HTR-8/SVneo (cell line): ENCODE results near the gene KAT6B.
"Not testable (repeated sequence)": the region's sequence is repeated elsewhere in the genome, so short reads cannot be mapped to it uniquely, and the experiment has no call there.

Experiments
- DNase-seq: peaks from one replicate; pipeline ENCODE4 v3.0.0; 2011; ENCODE audit warnings: low spot score, mixed read lengths; ENCODE audit not compliant: insufficient read length
- FAIRE-seq: peaks from 2 replicates; lab custom pipeline; 2011; peaks lifted over from hg19 to GRCh38; lab: Jason Lieb, UNC

Gene KAT6B

DNA sequence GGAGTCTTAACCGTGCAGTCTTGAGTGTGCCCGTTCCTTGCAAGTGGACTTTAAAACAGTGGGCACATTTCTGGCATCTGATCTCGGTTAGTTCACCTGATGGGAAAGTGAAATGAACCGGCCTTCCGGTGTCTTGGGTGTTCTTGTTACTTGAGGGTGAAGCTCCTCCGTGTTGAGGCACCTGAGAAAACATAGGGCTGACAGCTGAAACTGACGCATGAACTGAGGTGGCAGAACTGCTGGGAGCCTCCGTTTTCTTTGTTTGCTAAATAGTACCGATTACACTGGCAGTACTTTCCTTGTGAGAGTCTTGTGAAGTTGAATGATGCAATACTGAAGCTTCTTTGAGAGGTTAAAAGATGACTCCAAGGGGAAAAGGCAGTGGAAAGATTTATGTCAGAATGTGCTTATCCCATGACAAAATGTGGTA, 222.3 kb downstream of the KAT6B start:
- DNase-seq: no peak

DNA sequence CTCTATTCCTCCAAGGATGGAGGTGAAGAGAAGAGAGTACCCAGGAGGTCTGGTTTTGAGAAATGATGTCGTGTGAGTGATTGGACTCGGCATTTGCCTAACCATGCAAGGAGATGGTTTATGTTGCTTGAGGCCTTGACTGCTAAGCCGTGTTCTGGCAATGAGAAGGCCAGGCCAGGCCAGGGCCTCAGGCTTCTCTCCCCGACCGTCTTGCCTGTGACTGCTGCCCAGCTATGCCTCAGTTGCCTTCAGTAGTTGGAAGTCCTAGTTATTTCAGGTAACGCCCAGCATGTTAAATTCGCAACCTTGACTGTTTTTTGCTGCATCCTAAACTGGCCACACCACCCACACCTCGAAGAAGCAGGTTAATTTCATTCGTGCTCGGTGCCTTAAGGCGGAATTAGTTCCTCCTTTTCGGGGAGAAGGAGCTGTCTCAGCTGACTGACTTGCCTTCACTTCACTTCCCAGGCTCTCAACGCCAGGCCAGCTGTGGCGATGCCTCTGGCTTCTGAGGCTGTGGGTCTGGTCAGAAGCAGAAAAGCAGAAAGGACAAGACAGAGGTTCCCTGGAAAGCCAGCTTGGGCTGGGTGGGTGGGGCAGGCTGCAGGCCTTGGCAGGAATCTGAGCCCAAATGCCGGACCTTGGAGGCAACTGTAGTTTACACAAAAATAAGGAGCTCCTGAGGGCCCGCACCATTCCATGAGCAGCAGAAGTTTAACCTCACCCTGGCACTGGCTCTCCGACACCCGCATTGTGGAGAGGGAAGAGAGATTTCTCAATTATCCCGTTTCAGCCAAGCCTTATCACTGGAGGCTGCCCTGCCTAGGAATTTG, 223.1 kb downstream of the KAT6B start:
- FAIRE-seq (no peak), DNase-seq (no peak)

More for the DNA sequence above, 222.3 kb downstream of the KAT6B start:
- no peak for FAIRE-seq

DNA sequence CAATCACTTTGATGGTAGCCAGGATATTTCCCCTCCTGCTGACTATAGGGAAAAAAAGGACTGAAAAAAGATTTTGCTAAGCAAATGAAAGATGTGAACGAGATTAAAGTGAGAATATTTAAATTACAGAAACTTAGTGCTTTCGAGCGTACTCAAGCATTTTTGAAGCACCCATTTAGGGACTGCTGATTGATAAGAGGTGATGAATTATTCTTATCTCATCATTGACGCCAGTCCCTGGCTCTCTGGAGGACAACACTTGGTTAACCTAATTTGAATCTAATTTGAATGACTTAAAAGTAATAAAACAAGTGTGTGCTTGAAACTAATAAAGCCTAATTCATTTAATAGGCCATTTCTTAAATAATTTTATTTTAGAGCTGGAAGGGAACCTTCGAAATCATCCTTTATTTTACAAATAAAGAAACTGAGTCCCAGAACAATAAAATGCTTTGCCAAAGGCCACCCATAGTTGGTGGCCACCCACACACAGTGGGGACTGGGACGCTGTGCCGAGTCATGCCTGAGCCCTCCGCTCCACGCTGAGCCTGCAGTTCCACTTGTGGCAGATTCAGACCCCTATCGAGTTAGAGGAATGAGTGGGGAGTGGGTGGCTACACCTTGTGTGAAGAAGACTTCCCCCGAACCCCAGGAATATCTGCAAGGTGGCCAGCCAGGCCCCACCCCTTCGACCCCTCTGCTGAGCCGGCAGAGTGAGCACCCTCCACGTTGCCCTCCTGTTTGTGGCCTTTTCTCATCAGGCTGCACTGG, 223.9 kb downstream of the KAT6B start:
- FAIRE-seq (no peak), DNase-seq (no peak)

DNA sequence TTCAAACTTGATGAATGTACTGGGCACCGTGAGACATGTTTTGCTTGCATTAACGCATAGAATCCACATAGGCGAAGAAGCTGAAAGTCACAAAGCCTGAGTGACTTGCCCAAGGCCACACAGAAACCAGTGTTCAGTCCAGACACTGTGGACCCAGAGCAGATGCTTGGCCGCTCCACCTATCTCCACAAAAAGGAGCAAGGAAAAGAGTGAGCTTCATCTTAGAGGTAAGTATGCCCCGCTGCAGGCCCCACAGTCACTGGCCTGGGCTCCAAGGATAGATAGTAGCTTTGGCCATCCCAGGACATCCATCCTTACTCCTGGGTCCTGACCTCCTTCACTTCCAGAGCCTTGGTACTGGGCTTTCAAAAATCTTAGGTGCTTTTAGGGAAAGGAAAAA, 224.9 kb downstream of the KAT6B start:
- DNase-seq (no peak), FAIRE-seq (no peak)

DNA sequence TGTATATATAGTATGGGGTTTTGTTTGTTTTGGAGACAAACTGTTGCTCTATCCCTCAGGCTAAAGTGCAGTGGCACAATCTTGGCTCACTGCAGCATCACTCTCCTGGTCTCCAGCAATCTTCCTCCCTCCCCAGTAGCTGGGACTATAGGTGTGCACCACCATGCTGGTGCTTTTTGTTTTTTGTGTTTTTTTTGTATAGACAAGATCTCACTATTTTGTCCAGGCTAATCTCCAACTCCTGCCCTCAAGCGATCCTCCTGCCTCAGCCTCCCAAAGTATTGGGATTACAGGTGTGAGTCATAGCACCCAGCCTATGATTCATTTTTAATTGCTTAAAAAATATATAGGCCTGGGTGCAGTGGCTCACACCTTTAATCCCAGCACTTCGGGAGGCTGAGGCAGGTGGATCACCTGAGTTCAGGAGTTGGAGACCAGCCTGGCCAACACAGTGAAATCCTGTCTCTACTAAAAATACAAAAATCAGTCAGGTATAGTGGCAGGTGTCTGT, 229.6 kb downstream of the KAT6B start:
- FAIRE-seq, DNase-seq: not testable (repeated sequence)

DNA sequence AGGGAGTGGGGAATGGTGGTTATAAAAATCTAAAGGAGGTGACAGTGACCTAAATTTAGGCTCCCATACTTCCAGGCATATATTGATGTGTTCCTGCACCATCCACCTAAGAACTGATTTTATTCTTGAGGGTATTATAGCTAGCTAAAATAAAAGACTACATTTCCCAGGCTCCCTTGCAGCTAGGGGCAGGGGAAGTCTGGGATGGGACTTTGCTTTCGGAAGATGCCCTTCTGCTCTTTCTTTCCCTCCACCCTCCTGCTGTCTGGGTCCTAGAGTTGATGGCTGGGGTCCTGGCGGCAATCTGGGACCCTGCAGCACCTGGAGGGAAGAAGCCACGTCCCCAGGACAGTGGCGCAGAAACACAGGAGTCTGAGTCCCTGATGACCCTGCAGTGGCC, 231.3 kb downstream of the KAT6B start:
- FAIRE-seq (no peak), DNase-seq (no peak)

DNA sequence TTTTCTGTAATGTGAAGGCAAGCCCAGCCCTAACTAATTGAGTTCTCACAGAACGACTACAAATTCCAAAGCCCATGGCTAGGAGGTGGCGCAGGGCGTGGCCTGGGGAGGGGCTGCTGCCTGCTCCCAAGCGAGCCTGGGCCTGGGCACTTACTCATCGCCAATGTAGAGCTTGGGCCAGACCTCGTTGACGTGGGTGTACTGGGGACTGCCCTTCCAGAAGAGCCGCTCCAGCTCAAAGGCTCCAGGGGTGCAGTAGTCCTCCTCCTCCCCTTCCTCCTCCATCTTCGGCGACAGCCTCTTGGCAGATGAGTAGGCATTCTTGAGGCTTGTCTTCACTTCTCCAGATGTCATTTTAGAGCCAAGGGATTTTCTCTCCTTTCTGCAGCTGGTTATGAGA, 231.8 kb downstream of the KAT6B start:
- FAIRE-seq (no peak), DNase-seq (no peak)

DNA sequence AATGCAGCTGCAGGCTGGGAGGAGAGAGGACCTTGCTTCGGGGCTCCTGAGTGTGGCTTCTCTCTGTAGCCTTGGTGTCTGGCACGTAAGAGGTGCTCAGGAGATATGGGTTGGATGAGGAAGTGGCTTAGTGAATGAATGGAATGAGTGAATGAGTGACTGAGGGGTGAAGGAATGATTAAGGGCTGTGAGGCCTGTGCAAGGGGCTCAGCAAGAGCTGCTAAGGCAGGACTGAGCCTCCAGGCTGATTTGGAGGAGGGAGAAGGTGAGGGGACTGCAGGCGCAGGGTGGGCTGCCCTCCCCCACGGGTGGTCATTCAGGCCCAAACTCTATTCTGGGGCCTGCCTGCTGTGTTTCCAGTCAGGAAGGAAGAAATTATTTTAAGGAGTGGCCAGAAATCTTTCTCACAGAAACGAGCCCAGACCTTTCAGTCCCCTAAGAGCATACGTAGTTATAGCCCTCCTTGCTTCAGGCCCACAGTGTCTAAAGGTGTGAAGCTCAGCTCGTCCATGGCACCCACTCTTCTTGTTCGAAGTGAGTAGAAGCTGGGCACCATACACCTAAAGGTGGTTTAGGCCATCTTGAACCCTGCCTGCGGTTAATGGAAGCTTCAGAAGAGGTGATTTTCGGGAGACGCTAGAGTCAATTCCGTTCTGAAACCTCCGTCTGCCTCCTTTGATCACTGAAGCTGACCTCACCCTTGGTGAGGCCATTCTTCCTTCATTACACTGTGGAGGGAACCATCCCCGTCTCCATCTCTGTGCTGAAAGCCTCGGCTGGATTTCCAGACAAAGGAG, 235.5 kb downstream of the KAT6B start:
- no peak for FAIRE-seq
- no peak for DNase-seq

DNA sequence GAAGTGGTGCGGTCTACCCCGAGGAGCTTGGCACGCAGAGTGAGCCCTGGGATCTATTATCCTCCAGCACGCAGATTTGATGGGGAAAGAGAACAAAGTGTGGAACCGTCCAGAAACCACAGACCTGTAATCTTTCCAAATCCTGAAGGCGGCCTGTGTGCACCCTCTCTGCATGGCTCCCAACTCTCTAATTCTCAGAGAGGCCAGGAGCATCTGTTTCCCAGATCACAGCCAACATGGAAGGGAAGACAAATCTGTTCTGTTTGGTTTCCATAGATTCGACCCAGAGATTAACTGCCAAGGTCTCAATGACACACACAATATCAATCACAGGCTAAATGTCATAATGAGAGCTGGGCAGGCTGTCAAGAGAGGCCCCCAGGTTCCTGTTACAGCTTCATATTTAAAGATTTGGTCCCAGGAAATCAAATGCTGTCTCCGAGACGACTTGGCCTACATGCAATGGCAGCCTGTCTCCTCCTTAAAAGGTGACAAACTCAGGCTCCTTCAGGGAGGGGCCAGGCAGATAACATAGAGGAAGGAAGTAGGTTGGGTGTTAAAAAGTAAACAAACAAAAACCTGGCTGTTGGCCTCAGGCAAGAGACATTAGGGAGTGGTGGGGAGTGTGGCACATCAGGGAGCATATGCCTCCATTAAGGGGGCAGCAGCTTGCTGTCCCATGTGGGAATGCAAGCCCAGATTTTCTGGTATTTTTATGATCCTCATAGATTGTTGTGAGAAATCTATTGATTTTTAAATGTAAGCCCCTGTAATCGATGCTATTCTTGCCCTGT, 236.3 kb downstream of the KAT6B start:
- DNase-seq: no peak
- FAIRE-seq: no peak

DNA sequence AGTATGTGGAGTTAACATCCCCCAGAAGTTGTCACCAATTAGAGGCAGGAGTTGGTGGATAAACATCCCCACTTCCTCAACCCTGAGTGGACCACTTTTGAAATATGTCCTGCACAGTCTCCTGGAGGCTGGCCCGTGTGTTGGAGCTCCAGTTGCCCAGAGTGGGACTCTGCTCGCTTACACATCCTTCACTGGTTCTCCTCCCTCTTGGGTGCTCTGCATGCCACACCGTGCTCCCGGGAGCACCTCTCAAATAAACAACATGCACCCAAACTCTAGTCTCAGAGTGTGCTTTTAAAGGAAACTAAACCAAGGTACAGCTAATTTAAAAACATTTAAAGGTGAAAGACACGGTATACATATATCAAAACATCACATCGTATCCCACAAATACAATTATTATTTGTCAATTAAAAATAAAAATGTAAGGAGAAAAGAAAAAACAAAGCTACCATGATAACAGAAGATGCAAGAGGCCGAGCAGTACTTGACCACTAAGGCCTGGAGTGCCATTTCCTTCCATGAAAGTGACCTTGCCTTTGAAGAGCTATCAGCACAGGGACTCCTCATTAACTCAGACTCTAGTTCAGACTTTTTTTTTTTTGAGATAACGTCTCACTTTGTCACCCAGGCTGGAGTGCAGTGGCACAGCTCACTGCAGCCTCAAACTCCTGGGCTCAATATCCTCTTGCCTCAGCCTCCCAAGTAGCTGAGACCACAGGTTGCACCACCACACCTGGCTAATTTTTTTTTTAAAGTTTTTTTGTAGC, 237.2 kb downstream of the KAT6B start:
- no peak for FAIRE-seq

DNA sequence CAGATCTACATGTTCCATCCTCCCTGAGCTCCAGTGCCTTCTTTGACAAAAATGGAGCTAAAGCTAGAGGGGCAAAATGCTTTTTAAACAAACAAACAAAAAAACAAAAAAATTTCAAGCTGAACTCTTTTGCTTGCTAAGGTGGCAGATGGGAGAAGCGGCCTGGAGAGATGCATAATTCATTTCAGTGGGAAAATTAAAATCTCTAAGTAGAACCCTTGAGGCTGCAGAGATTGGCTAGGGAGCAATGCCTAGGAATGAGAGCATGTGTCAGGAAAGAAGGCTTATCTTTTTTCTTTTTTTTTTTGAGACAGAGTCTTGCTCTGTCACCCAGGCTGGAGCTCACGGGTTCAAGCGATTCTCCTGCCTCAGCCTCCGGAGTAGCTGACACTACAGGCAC, 238.7 kb downstream of the KAT6B start:
- DNase-seq: no peak
- FAIRE-seq: no peak

More for the DNA sequence above, 237.2 kb downstream of the KAT6B start:
- no peak for DNase-seq

DNA sequence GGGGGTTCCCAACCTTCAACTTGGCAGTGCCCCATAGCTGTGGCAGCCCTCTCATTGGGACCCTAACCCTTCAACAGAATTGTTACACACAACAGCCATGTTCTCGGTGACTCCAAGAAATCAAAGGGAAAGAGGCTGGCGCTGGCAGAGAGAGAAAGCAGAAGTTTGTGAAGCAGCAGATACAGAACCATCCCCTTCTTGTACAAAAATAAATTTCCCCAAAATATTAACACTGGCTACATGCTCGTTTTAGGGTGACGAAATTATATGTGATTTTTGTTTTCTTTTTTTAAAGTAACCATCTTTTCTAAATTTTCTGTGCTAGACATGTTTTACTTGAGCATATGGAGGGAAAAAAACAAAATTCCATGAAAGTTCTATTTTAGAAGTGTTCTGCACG, 239.9 kb downstream of the KAT6B start:
- DNase-seq: no peak
- FAIRE-seq: no peak

DNA sequence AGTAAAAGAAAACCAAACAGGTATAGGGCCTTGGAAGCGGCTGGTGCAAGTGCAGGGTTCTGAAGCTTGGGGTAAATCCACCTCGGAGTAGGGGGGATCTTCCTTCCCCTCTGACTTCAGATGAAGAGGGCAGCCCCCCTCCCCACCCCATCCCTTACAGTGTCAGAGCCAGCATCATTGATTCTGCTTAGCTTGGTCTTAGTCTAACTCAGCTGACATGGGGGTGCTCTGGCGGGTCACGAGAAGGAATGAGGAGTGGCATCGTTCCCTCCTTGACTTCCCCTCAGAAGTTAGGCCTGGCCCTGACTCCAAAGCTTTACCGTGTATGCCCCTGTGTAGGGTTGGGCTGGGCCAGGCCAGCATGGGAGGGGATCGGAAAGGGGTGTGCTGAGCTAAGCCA, 240.9 kb downstream of the KAT6B start:
- DNase-seq: no peak
- FAIRE-seq: no peak

DNA sequence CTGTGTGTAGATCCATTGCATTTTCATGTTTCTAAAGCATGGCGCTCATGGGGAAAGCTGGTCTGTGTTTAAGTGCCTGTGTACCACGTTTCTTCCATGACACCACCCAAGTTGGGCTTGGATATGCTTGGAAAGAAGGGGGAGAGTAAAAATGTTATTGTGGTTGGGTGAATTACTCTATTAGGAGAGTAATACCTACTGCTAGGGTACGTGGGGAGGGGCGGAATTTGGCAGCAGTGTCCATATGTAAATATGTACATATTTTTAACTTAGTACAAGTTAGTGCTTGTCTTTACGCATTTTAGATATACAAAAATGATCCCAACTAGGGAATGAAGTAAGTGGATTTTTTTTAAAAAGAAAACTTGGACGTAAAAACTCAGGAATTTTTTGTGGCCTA, 242.1 kb downstream of the KAT6B start:
- DNase-seq (no peak), FAIRE-seq (no peak)

DNA sequence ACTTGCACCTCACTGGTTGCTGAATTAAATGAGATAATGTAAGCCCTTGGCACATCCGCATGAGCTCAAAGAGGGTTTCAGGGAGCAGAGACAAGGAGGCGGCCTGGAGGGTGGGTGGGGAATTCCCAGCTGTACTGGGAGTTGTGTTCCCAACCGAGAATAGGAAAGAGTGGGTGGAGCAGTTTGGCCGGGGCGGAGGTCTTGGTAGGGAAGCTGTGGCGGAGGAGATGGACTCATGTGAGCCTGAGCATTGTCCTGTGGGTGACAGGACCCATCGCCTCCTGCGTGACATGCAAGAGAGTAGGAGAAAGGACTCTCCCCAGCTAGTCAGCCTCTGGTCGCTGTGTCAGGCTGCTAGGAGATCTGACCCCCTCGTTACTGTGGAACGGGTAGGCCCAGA, 244.1 kb downstream of the KAT6B start:
- DNase-seq (no peak), FAIRE-seq (no peak)

DNA sequence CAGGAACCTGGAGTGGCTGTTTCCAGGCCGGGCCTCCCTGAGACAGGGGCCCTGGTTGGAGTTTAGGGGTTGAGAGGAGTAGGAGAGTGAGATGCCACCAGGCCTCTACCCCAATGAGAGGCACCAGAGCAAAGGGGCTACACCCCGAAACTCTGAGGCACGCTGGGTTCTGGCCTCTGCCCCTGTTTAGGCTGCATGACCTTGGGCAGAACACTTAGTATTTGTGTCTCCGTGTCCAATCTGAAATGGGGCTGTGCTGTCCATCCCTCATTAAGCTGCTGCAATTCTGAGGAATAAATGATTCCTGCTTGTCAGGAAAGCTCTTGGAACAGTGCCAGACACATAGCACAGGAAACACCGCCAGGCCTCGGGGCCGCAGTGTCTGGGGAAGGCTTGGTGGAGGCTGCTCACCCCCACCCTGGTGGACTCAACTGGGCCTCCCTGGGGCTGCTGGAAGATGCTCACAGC, 244.6 kb downstream of the KAT6B start:
- no peak for DNase-seq
- no peak for FAIRE-seq

DNA sequence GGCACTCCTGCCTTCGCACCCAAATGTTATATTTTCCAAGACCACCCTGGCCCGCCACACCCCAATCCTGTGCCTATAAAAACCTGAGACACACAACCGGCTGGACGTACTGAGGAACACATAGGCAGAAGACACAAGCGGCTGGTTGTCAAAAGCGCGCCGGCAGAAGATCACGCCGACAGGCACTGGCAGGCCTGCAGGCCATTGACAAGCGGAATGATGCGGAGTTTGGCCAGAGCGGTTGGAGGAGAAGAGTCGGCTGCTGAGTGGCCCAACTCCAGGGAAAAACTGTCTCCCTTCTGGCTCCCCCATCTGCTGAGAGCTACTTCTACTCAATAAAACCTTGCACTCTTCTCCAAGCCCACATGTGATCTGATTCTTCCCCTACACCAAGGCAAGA, 245.4 kb downstream of the KAT6B start:
- no peak for FAIRE-seq
- no peak for DNase-seq

DNA sequence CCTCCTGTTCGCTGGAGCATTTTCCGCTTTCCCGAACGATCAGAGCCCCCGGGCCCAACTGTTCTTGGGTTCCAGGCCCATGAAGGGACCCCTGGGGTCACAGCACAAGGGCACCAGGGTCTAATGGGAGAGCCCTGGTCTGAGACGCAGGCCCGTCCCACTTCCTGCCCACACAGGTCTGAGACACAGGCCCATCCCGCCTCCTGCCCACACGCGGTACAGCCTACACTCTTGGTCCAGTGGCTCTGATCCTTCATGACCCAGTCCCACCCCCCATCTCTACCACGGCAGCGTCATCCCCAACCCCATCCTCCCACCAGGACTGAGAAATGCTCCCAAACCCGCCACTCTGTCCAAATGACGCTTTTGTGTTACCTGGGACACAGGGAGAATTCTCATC, 246.3 kb downstream of the KAT6B start:
- no peak for FAIRE-seq
- no peak for DNase-seq

DNA sequence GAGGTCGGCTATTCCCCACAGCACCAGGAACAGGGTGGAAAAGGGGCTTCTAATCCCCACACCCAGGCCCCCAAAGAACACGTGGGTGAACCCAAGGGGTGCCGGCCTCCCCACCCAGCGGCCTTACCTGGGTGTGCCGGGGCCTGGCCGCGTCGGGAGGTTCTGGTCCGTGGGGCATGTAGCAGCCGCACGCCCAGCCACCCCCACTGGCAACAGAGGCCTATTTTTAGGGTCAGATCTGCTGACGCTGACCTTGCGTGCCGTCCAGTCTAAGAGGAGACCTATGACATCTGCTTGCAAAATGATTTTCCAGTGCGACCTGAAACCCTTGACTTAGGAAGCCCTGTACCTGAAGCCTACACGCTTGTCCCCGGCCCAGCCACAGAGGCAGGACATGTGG, 247.0 kb downstream of the KAT6B start:
- FAIRE-seq (no peak), DNase-seq (no peak)
